GM18909 (cell line): ENCODE measurements around the gene APOE.
A peak's percentile ranks its signal among the peaks of the same experiment; 100 is the strongest.
"Not testable (repeated sequence)": the region's sequence is repeated elsewhere in the genome, so short reads cannot be mapped to it uniquely, and the experiment has no call there.

Experiments used
- ATAC-seq: cut with Tn5 transposase; IDR thresholded peaks from one replicate; pipeline ENCODE4 v1.9.1; 2021; ENCODE audit warnings: mild to moderate bottlenecking; ENCODE audit not compliant: unreplicated experiment, poor library complexity

Gene APOE

DNA sequence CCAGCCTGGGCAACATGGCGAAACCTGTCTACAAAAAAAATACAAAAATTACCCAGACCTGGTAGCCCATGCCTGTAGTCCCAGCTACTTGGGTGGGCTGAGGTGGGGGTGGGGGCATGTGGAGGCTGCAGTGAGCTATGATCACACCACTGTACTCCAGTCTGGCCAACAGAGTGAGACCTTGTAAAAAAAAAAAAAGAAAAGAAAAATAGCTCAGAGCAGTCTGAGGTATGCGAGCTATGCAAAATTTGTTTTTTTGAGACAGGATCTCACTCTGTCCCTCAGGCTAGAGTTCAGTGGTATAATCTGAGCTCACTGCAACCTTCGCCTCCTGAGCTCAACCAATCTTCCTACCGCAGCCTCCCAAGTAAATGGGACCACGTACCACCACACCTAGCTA, 21.7 kb upstream of the APOE start:
- no peak for ATAC-seq

DNA sequence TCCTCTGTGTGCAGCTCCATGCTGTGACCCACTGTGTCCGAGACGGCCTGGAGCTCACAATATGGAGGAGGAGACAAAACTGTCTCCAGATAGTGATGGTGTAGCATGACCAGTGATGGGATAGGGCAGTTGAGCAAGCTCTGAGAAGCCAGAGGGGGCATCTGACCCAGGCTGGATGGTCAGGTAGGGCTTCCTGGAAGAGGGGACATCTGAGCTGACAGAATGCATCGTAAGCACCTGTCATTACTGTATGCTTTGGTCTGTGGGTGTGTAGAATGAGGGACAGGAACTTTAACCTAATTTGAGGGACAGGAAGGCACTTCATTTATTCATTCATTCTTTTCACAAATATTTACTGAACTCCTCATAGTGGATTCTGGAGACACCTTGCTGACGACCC, 21.0 kb upstream of the APOE start:
- ATAC-seq, result no peak

DNA sequence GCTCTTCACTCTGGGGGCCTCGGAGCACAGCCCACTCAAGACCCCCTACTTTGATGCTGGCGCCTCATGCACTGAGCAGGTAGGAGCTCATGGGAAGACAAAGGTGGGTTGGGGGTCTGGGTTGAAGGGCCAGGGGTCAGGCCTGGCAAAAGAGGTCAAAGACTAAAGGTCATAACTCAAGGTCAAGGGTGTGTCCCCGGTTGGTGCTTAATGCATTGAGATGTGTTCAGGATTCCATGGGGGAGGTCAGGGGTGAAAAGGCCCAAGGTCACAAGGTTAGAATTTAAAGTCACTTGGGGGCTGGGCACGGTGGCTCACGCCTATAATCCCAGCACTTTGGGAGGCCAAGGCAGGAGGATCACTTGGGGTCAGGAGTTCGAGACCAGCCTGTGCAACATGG, 19.5 kb upstream of the APOE start:
- ATAC-seq, result no peak

DNA sequence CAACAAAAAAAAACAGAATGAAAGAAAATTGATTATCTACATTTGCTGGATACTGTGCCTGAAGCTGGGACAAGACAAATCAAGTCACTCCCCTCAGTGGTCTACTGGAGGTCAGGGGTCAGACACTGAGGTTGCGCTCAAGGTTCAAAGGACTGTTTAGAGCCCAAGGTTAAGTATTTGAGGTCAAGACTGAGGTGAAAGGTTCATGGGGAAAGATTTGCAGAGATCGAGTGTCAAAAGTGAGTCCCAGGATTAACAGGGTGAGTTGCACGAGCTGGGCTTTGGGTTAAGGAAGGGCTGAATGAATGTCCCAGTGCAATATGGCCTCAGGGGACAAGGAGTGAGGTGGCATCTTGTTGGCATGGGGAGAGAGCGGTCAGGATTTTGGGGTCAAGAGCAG, 17.9 kb upstream of the APOE start:
- ATAC-seq, result no peak

DNA sequence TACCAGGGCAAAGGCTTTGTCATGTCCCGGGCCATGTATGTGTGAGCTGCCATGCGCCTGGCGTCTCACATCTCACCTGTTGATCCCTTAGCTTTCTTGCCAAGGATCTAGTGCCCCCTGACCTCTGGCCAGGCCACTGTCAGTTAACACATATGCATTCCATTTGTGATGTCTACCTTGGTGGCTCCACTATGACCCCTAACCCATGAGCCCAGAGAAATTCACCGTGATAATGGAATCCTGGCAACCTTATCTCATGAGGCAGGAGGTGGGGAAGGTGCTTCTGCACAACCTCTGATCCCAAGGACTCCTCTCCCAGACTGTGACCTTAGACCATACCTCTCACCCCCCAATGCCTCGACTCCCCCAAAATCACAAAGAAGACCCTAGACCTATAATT, 17.3 kb upstream of the APOE start:
- not testable (repeated sequence) for ATAC-seq

DNA sequence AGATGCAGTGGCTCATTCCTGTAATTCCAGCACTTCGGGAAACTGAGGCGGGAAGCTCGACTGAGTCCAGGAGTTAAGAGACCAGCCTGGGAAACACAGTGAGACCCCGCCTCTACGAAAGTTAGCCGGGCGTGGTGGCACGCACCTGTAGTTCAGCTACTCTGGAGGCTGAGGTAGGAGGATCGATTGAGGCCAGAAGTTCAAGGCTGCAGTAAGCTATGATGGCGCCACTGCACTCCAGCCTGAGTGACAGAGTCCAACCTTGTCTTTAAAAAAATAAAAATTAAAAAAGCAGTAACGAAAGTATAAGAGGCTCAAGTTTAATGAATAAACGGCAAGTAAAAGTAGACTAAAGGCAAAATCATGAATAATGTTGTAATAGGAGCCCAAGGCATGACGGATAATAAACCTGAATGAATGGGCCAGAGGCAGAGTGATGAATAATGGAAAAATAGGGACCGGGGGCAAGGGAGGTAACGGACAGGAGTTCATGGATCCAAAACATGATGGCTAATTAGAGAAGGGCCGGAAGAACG, 15.7 kb upstream of the APOE start:
- ATAC-seq, result no peak

DNA sequence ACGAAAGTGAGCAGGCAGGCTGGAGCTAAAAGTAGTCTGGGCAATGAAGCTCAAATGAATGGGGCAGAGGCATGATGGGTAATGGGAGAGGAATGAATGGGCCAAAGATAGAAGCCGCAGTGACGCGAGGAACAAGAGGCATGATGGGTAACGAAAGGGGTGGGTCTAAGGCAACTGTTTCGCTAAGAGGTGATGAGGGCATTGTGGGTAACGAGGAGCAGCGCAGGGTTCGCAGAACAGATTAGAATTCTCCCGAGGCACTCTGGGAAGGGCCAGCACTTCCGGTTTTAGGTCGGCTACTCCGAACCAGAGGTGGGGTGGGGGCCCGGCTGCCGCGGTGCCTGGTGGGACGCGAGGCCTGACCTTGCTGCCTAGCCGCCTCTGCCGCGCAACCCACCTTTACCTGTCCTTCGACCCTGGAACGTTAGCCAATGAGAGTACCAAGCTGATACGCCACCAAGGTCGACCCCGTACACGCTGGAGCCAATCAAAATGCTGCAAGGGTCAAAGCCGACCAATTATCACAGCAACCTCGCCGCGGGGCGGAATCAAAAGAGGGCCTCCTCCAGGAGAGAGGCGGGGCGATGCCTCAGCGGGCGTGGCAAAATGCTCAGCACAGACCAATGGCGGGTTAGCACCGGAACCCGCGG, 15.1 kb upstream of the APOE start:
- ATAC-seq, result peak; percentile 82

DNA sequence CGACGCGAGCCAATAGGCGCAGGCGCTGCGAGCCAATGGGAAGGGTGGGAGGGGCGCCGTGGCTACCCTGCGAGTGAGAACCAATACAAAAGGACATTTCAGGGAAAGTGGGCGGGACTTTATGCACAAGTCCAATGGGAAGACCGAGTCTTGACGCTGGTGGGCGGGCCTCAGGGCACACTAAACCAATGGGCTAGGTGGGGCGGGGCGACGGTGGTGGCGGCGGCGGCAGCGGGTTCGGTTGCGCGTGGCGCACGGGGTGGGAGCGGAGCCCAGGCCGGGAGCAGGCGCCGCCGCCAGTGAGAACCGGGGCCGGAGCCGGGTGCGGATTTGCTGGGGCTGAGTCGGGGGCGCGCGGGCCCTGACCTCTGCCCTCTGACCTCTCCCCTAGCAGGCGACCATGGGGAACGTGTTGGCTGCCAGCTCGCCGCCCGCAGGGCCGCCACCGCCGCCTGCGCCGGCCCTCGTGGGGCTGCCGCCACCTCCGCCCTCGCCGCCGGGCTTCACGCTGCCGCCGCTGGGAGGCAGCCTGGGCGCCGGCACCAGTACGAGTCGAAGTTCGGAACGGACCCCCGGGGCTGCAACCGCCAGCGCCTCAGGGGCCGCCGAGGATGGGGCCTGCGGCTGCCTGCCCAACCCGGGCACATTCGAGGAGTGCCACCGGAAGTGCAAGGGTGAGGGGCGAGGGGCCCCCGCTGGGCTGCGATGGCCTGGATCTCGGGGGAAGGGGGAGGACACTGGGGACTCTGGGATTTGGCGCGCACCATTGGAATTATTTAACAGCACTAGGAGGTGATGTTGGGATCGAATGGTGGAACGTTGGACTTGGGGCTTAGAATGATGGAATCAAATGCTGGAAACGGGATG, 14.3 kb upstream of the APOE start, which contains the start of gene TOMM40:
TOMM40 (plus strand) TSS at position 239 of the 867 bp plus-strand sequence; CDS start at position 401, 162 bp downstream.
- ATAC-seq, result peak; percentile 71

DNA sequence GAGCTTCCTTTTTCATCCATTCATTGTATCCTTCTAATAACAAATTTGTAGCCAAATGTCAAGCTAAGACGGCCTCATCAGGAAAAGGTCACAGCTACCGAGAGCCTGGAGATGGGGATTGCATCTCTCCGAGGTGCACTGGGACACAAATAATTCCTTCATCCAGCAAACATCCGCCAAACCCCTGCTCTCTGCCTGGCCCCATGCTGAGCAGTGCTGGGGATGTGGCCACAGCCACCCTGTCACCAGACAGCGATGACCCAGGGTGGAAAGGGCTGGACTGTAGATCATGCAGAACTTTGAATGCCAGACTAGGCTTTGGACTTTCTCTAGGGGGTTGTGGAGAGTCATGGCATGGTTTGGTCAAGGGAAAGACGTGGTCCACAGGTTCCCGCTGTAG, 12.7 kb upstream of the APOE start:
- no peak for ATAC-seq

DNA sequence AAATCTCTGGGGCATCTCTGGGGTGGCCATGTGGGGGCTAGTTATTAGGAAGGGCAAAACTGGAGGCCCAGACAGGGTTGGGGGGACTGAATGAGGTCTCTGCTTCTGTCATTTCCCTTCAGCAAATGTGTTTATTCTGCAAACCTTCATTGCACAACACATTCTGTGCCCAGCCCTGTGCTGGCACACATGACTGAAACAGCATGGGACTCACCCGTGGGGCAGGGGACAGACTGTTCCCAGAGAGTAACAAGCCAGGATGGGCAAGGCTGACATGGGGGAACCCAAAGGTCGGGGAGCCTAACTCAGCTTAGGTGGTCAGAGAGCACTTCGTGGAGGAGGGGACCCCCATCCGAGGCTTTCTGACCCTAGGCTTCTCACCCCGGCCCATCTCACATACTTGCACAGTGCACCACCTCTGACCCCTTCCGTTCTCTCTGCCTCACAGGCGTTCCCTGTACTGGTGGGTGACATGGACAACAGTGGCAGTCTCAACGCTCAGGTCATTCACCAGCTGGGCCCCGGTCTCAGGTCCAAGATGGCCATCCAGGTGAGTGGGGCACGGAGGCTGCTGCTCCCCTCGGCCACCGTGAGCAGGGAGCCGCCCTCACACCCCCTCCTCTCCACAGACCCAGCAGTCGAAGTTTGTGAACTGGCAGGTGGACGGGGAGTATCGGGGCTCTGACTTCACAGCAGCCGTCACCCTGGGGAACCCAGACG, 12.1 kb upstream of the APOE start:
- no peak for ATAC-seq

DNA sequence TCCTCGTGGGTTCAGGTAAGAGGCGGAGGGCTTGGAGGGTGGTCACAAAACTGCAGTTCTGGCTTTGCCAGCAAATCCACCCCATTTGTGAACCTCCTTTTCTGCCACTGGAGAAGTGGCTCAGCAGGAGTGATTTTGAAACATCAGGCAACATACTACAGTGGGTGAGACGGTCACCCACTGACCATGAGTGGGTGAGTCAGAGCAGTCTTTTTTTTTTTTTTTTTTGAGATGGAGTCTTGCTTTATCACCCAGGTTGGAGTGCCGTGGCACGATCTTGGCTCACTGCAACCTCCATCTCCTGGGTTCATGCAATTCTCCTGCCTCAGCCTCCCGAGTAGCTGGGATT, 11.6 kb upstream of the APOE start:
- no peak for ATAC-seq

DNA sequence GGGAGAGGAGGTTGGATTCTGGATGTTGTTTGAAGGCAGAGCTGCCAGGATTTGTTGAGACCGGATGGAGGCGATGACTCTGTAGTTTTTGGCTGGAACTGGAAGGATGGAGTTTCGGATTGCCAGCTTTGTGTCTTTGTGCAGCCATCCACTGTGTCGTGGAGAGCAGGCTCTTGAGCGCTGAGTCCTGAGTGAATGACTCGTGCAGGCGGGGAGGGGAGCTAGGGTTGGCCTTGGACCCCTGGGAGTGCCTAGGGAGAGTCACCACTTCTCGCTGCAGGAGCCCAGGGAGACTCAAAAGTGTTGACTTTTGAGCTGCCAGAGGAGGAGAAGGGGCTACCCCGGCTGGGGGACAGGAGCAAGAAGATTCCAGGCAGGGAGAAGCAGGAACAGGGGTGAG, 10.7 kb upstream of the APOE start:
- ATAC-seq, result no peak

DNA sequence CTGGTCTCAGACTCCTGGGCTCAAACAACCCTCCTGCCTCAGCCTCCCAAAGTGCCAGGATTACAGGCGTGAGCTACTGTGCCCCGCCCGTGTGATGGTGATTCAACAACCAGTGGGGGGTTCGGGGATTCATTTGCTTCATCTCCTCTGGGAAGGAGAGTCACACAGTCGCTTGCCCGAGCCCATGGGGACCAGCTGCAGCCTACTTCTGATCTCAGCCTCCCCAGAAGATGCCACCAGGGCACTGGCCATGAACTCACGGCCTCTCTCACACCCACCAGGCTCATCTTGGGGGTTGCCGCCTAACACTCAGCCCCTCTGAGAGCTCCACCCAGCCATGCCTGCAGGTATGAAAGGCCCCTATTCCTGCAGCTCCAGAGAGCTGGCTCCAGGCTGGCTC, 7.8 kb upstream of the APOE start:
- no peak for ATAC-seq

DNA sequence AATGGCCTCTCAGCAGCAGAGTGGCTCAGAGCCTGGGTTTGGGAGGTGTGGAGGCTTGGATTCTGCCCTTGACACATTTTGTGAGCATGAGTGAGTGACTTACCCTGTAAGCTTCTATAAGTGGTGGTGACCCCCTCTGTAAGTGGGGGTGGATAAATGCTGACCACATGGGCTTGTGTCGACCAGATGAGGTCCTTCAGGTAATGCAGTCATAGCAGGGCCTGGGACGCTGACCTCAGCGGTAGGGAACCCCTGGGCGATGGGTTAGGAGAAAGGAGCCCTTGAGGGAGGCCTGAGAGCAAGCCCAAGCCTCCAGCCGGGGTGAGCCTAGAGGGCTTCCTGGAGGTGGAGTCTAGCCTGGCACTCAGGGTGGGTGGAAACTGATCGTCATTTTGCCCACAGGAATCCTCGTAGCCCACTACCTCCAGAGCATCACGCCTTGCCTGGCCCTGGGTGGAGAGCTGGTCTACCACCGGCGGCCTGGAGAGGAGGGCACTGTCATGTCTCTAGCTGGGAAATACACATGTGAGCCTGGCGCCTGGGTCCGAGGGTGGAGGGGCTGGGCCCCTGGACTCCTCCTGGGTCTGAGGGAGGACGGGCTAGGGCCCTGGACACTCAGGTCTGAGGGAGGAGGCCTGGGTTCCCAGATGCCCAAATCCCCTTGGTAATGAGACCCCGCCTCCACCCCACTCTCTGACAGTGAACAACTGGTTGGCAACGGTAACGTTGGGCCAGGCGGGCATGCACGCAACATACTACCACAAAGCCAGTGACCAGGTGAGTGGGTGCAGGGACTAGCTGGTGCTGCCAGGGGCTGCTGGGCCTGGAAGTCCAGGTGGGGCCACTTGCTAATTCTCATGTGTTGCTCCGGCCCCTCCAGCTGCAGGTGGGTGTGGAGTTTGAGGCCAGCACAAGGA, 5.0 kb upstream of the APOE start:
- no peak for ATAC-seq

DNA sequence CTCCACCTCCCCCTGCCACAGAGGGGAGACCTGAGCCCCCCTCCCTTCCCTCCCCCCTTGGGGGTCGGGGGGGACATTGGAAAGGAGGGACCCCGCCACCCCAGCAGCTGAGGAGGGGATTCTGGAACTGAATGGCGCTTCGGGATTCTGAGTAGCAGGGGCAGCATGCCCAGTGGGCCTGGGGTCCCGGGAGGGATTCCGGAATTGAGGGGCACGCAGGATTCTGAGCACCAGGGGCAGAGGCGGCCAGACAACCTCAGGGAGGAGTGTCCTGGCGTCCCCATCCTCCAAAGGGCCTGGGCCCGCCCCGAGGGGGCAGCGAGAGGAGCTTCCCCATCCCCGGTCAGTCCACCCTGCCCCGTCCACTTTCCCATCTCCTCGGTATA, 2.4 kb upstream of the APOE start:
- ATAC-seq, result no peak

DNA sequence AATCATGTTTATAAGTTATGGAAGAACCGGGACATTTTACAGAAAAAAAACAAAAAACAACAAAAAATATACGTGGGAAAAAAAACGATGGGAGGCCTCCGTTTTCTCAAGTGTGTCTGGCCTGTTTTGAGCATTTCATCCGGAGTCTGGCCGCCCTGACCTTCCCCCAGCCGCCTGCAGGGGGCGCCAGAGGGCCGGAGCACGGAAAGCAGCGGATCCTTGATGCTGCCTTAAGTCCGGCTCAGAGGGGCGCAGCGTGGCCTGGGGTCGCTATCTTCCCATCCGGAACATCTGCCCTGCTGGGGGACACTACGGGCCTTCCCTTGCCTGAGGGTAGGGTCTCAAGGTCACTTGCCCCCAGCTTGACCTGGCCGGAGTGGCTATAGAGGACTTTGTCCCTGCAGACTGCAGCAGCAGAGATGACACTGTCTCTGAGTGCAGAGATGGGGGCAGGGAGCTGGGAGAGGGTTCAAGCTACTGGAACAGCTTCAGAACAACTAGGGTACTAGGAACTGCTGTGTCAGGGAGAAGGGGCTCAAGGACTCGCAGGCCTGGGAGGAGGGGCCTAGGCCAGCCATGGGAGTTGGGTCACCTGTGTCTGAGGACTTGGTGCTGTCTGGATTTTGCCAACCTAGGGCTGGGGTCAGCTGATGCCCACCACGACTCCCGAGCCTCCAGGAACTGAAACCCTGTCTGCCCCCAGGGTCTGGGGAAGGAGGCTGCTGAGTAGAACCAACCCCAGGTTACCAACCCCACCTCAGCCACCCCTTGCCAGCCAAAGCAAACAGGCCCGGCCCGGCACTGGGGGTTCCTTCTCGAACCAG, 1.8 kb upstream of the APOE start:
- ATAC-seq, result peak; percentile 47

DNA sequence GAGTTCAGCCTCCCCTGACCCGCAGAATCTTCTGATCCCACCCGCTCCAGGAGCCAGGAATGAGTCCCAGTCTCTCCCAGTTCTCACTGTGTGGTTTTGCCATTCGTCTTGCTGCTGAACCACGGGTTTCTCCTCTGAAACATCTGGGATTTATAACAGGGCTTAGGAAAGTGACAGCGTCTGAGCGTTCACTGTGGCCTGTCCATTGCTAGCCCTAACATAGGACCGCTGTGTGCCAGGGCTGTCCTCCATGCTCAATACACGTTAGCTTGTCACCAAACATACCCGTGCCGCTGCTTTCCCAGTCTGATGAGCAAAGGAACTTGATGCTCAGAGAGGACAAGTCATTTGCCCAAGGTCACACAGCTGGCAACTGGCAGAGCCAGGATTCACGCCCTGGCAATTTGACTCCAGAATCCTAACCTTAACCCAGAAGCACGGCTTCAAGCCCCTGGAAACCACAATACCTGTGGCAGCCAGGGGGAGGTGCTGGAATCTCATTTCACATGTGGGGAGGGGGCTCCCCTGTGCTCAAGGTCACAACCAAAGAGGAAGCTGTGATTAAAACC, 1.1 kb upstream of the APOE start:
- ATAC-seq, result no peak

DNA sequence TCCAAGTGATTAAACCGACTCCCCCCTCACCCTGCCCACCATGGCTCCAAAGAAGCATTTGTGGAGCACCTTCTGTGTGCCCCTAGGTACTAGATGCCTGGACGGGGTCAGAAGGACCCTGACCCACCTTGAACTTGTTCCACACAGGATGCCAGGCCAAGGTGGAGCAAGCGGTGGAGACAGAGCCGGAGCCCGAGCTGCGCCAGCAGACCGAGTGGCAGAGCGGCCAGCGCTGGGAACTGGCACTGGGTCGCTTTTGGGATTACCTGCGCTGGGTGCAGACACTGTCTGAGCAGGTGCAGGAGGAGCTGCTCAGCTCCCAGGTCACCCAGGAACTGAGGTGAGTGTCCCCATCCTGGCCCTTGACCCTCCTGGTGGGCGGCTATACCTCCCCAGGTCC, 2.0 kb downstream of the APOE start:
- no peak for ATAC-seq
